ENCODE results near the gene TNIP2. TPM values are rescaled to one million over a fixed set of nuclear protein-coding genes. Genes with fewer than 3 reads are reported as not detected.

The TNIP2 gene
- total RNA-seq, 1 experiment from 2014 or later = 56.5 TPM

DNA sequence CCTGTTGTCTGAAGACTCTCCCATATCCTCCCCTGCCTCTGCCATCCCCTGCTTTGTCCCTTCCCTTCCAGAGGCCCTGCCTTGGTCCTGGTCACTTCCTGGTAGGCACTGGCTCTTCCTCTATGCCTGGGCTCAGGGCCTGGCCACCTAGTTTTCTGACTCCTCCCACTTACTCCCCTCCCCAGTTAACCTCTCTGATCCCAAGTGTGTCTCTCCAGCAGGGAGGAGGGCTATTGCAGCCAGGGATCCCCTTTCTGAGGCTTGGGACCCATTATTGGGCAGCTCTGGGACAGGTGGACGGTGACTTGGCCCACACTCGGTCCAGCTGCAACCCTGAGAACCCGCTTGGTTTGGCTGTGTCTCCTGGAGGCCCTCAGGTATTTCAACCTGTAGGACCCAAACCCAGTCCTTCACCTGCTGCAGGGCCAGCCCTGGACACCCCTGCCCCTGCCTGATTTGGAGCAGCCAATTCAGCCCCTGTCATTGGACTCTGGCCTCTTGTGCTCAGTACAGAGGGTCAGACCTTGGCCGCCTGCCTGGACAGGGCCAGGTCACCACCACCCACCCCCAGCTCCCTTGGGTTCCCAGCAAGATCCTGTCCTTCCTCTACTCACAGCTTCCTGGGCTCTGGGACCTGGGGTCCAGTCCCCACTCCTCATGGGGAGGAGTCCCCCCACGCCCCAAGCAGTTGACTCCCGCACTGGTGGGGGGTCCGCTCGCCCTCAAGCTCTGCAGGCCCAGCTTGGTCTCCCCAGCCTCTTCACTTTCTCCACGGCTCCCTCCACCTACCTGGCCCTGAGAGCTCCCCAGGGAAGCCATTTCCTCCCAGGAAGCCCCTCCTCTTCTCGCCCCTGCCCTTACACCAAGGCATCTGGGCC is 35.6 kb upstream of the TNIP2 start:
- Histone ChIP-seq H3K4me2 (ENCODE audit: low read length) (no peak overlapping the region), H3K4me1 (ENCODE audit: insufficient read depth, low read length) (peaks cover 23% of the 10 kb centered on the region), H3K9me2 (replicated peaks; ENCODE audit: low read length) (no peaks in the 10 kb centered on the region), H3K36me3 (ENCODE audit: low read depth, low read length) (no peaks in the 10 kb centered on the region), H3K27ac (ENCODE audit: low read length) (no peak overlapping the region), H3K27me3 (ENCODE audit: low read length) (no peaks in the 10 kb centered on the region), H3F3A (ENCODE audit: low read length, unreplicated experiment) (no peaks in the 10 kb centered on the region), H3K9me3 (ENCODE audit: low read length) (no peaks in the 10 kb centered on the region), H3K79me2 (ENCODE audit: low read length) (no peaks in the 10 kb centered on the region), H4K20me1 (ENCODE audit: low read length) (no peaks in the 10 kb centered on the region), H2AFZ (ENCODE audit: low read length) (no peak overlapping the region), H3K4me3 (ENCODE audit: low read length) (no peak overlapping the region), H3K9ac (ENCODE audit: low read length) (no peak overlapping the region)
- no TSS peak for BruUV-seq (replicated peaks)
- intact Hi-C loops (cut with micrococcal nuclease) = no loop called here
- ChIA-PET POLR2A (ENCODE audit: unreplicated experiment) (no interaction called here), CTCF (no interaction called here)
- ATAC-seq = no peak
- TF ChIP-seq, protein P1, sequence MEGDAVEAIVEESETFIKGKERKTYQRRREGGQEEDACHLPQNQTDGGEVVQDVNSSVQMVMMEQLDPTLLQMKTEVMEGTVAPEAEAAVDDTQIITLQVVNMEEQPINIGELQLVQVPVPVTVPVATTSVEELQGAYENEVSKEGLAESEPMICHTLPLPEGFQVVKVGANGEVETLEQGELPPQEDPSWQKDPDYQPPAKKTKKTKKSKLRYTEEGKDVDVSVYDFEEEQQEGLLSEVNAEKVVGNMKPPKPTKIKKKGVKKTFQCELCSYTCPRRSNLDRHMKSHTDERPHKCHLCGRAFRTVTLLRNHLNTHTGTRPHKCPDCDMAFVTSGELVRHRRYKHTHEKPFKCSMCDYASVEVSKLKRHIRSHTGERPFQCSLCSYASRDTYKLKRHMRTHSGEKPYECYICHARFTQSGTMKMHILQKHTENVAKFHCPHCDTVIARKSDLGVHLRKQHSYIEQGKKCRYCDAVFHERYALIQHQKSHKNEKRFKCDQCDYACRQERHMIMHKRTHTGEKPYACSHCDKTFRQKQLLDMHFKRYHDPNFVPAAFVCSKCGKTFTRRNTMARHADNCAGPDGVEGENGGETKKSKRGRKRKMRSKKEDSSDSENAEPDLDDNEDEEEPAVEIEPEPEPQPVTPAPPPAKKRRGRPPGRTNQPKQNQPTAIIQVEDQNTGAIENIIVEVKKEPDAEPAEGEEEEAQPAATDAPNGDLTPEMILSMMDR (conservative IDR thresholded peaks at IDR 0.05; ENCODE audit: low read depth, low read length) = no peak
- no peak for TF ChIP-seq EZH2phosphoT487 (IDR thresholded peaks at IDR 0.05; ENCODE audit: borderline replicate concordance, low read length)
- no peak for DNase-seq

DNA sequence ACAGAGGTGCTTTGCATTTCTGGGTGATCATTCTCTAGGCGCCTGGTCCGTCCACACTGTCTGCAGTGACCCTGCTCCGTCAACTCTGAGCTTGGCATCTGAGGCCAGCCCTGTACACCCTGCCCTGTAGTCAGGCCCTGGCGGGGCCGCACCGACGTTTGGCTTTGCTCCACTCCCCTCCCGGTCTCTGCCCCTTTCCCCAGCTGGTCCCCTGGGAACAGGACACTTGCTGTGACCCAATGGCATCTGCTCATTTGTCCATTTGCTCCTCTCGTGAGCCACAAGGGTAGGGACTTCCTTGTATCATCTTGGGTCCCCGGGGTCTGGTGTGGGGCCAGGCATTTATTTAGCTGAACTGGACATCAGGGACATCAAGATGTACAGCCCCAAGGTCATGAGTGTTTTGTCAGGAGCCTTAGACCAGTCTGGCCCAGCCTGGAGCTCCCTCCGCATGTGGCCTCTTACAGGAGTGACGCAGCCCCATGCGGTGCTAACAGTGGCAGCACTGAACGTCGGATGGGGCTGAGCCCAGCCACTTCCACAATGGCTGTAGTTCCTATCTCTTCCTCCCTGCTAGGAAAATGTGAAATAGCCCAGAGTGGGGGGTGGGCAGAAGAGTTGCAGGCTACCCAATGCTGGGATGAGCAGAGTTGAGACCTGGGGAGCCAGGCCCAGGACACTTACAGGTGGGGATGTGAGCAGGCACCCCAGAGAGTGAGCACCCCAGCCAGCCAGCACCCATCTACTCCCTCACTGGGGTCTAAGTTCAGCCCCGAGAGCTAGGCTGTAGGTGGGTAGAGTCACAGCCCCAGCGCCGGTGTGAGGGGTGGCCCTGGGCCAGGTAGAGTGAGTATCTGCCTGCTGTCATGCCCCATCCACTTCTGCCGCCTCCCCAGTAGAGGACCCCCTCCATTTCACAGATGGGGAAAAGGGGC is 34.7 kb upstream of the TNIP2 start:
- H2AFZ ChIP-seq (ENCODE audit: low read length) = no peak overlapping the region
- CTCF ChIA-PET = no interaction called here
- BruUV-seq (replicated peaks) = no TSS peak
- H3K4me2 ChIP-seq (ENCODE audit: low read length) = no peak overlapping the region
- H3K4me3 ChIP-seq (ENCODE audit: low read length) = no peak overlapping the region
- intact Hi-C loops (cut with micrococcal nuclease) = no loop called here
- H3K79me2 ChIP-seq (ENCODE audit: low read length) = no peaks in the 10 kb centered on the region
- no peaks in the 10 kb centered on the region for H3F3A ChIP-seq (ENCODE audit: low read length, unreplicated experiment)
- POLR2A ChIA-PET (ENCODE audit: unreplicated experiment) = no interaction called here
- H4K20me1 ChIP-seq (ENCODE audit: low read length) = no peaks in the 10 kb centered on the region
- H3K36me3 ChIP-seq (ENCODE audit: low read depth, low read length) = no peaks in the 10 kb centered on the region
- TF ChIP-seq EZH2phosphoT487 (IDR thresholded peaks at IDR 0.05; ENCODE audit: borderline replicate concordance, low read length) = no peak
- no peak for TF ChIP-seq EZH2 (IDR thresholded peaks at IDR 0.05; ENCODE audit: low read length, unreplicated experiment)
- TF ChIP-seq, protein P1 (conservative IDR thresholded peaks at IDR 0.05; ENCODE audit: low read depth, low read length) = no peak
- no peak for DNase-seq
- peaks cover 15% of the 10 kb centered on the region for H3K4me1 ChIP-seq (ENCODE audit: insufficient read depth, low read length)
- no peak overlapping the region for H3K27ac ChIP-seq (ENCODE audit: low read length)
- H3K9me3 ChIP-seq (ENCODE audit: low read length) = no peaks in the 10 kb centered on the region
- no peaks in the 10 kb centered on the region for H3K27me3 ChIP-seq (ENCODE audit: low read length)
- no peaks in the 10 kb centered on the region for H3K9me2 ChIP-seq (replicated peaks; ENCODE audit: low read length)
- no peak for ATAC-seq
- H3K9ac ChIP-seq (ENCODE audit: low read length) = no peak overlapping the region
